BLaER1 treated with 17β-estradiol and CSF1 and Interleukin-3, amounts not matched to agents 10 nM and 100 nM (cell line): ENCODE results near the gene TMEM141.

Experiments used
- H3K27ac ChIP-seq, 11 experiments: shearing (Covaris generic); formaldehyde crosslinking; 2 replicates each; pipeline ENCODE4 v1.8.1; 2022
- H3K27me3 ChIP-seq, 11 experiments: shearing (Covaris generic); formaldehyde crosslinking; 2 replicates each; pipeline ENCODE4 v1.8.1; 2022
- H3K36me3 ChIP-seq, 11 experiments: shearing (Covaris generic); formaldehyde crosslinking; 2 replicates each; pipeline ENCODE4 v1.8.1; 2022
- H3K4me1 ChIP-seq, 10 experiments: shearing (Covaris generic); formaldehyde crosslinking; 2 replicates each; pipeline ENCODE4 v1.8.1; 2022
- H3K4me2 ChIP-seq, 11 experiments: shearing (Covaris generic); formaldehyde crosslinking; 2 replicates each; pipeline ENCODE4 v1.8.1; 2022
- H3K4me3 ChIP-seq, 10 experiments: shearing (Covaris generic); formaldehyde crosslinking; 2 replicates each; pipeline ENCODE4 v1.8.1; 2022
- H3K9ac ChIP-seq, 11 experiments: shearing (Covaris generic); formaldehyde crosslinking; 2 replicates each; pipeline ENCODE4 v1.8.1; 2022
- H3K9me3 ChIP-seq, 11 experiments: shearing (Covaris generic); formaldehyde crosslinking; replicated peaks in 1 of 11; 2 replicates each; pipeline ENCODE4 v1.8.1; 2022
- H4K20me1 ChIP-seq, 11 experiments: shearing (Covaris generic); formaldehyde crosslinking; 2 replicates each; pipeline ENCODE4 v1.8.1; 2022
- Cebpa-rat ChIP-seq, 11 experiments: shearing (Covaris generic); IDR thresholded peaks; 2 replicates each; pipeline ENCODE4 v1.8.1; 2022

The TMEM141 gene

GRCh38 chr9:136804509-136805206 is 13.5 kb downstream of the TMEM141 start:
- peaks cover 0 to 7% (median under 1%) of the 10 kb centered on the region in 11 experiments; a peak in 9 of 22 replicates for H3K27me3 ChIP-seq
- no peak overlapping the region for H3K27ac ChIP-seq
- peaks cover 44 to 57% (median 49%) of the 10 kb centered on the region in 10 experiments for H3K4me1 ChIP-seq
- H3K4me2 ChIP-seq = no peak overlapping the region
- TF ChIP-seq Cebpa-rat (IDR thresholded peaks at IDR 0.05) = no peak
- peaks cover 1 to 47% (median 23%) of the 10 kb centered on the region in 11 experiments; a peak in 19 of 22 replicates for H4K20me1 ChIP-seq
- no peak overlapping the region for H3K4me3 ChIP-seq
- H3K9me3 ChIP-seq = no peaks in the 10 kb centered on the region
- H3K36me3 ChIP-seq = peaks cover 0 to 39% (median 24%) of the 10 kb centered on the region in 11 experiments; a peak in 16 of 22 replicates
- H3K9ac ChIP-seq = peak overlapping the region in 3 of 11 experiments; percentile 16 to 37 (median 18); a peak in 2 of 22 replicates

GRCh38 chr9:136805207-136805740 is 14.1 kb downstream of the TMEM141 start:
- H3K9ac ChIP-seq = peak overlapping the region in 3 of 11 experiments; percentile 16 to 99 (median 37); a peak in 2 of 22 replicates
- H3K27me3 ChIP-seq = peaks cover 0 to 5% (median 0%) of the 10 kb centered on the region in 11 experiments; a peak in 3 of 22 replicates
- H3K9me3 ChIP-seq = no peaks in the 10 kb centered on the region
- H3K27ac ChIP-seq = no peak overlapping the region
- H4K20me1 ChIP-seq = peaks cover 7 to 51% (median 29%) of the 10 kb centered on the region in 11 experiments; a peak in 19 of 22 replicates
- H3K36me3 ChIP-seq = peaks cover 3 to 45% (median 30%) of the 10 kb centered on the region in 11 experiments; a peak in 17 of 22 replicates
- TF ChIP-seq Cebpa-rat (IDR thresholded peaks at IDR 0.05) = no peak
- no peak overlapping the region for H3K4me2 ChIP-seq
- H3K4me3 ChIP-seq = no peak overlapping the region
- peaks cover 47 to 58% (median 52%) of the 10 kb centered on the region in 10 experiments for H3K4me1 ChIP-seq

- peaks cover 15 to 54% (median 30%) of the 10 kb centered on the region in 11 experiments; a peak in 19 of 22 replicates for H4K20me1 ChIP-seq
- TF ChIP-seq Cebpa-rat (IDR thresholded peaks at IDR 0.05) = no peak
- H3K4me2 ChIP-seq = peak overlapping the region; percentile 82 to 99 (median 96)
- H3K4me1 ChIP-seq = peaks cover 47 to 58% (median 52%) of the 10 kb centered on the region in 10 experiments
- no peak overlapping the region for H3K27ac ChIP-seq
- H3K4me3 ChIP-seq = no peak overlapping the region; a peak in 2 of 20 replicates
- peaks cover 11 to 53% (median 38%) of the 10 kb centered on the region in 11 experiments; a peak in 20 of 22 replicates for H3K36me3 ChIP-seq
- H3K27me3 ChIP-seq = no peaks in the 10 kb centered on the region
- H3K9ac ChIP-seq = peak overlapping the region in 10 of 11 experiments; percentile 84 to 99 (median 98); a peak in 16 of 22 replicates
- no peaks in the 10 kb centered on the region for H3K9me3 ChIP-seq
Observed at GRCh38 chr9:136806067-136806466, 14.9 kb downstream of the TMEM141 start.

GRCh38 chr9:136806631-136807201 is 15.6 kb downstream of the TMEM141 start:
- Histone ChIP-seq H3K9me3 (no peaks in the 10 kb centered on the region), H4K20me1 (peaks cover 17 to 60% (median 36%) of the 10 kb centered on the region in 11 experiments; a peak in 19 of 22 replicates), H3K9ac (peak overlapping the region; percentile 84 to 99 (median 98)), H3K4me1 (peaks cover 41 to 57% (median 50%) of the 10 kb centered on the region in 10 experiments), H3K27ac (peak overlapping the region; percentile 69 to 98 (median 95); a peak in 19 of 22 replicates), H3K27me3 (no peaks in the 10 kb centered on the region), H3K4me2 (peak overlapping the region; percentile 82 to 99 (median 96)), H3K4me3 (peak overlapping the region; percentile 76 to 100 (median 100)), H3K36me3 (peaks cover 11 to 59% (median 45%) of the 10 kb centered on the region in 11 experiments; a peak in 20 of 22 replicates)
- no peak for TF ChIP-seq Cebpa-rat (IDR thresholded peaks at IDR 0.05)

- TF ChIP-seq Cebpa-rat (IDR thresholded peaks at IDR 0.05) = no peak
- H3K4me1 ChIP-seq = peaks cover 40 to 56% (median 49%) of the 10 kb centered on the region in 10 experiments
- no peaks in the 10 kb centered on the region for H3K27me3 ChIP-seq
- H3K9ac ChIP-seq = peak within 1 kb of the TSS; percentile 84 to 99 (median 98)
- H4K20me1 ChIP-seq = peaks cover 17 to 68% (median 43%) of the 10 kb centered on the region in 11 experiments; a peak in 20 of 22 replicates
- peaks cover 14 to 67% (median 52%) of the 10 kb centered on the region in 11 experiments for H3K36me3 ChIP-seq
- peak within 1 kb of the TSS; percentile 76 to 100 (median 100) for H3K4me3 ChIP-seq
- H3K27ac ChIP-seq = peak within 1 kb of the TSS; percentile 69 to 98 (median 95)
- no peaks in the 10 kb centered on the region for H3K9me3 ChIP-seq
- peak within 1 kb of the TSS; percentile 82 to 99 (median 96) for H3K4me2 ChIP-seq
Observed at GRCh38 chr9:136807281-136808074, 16.3 kb downstream of the TMEM141 start, which contains the start of gene RABL6. Gene RABL6, plus strand, starts transcription at chr9:136807948. Its CDS starts 249 bp downstream, at chr9:136808197.

GRCh38 chr9:136808075-136808805 is 17.1 kb downstream of the TMEM141 start:
- Histone ChIP-seq H4K20me1 (peaks cover 25 to 76% (median 51%) of the 10 kb centered on the region in 11 experiments; a peak in 20 of 22 replicates), H3K4me3 (peak overlapping the region; percentile 76 to 100 (median 100)), H3K36me3 (peaks cover 21 to 75% (median 60%) of the 10 kb centered on the region in 11 experiments), H3K4me2 (peak overlapping the region; percentile 82 to 99 (median 95)), H3K27me3 (no peaks in the 10 kb centered on the region), H3K27ac (peak overlapping the region; percentile 69 to 98 (median 95)), H3K4me1 (peaks cover 44 to 63% (median 52%) of the 10 kb centered on the region in 10 experiments), H3K9ac (peak overlapping the region; percentile 84 to 99 (median 98)), H3K9me3 (no peaks in the 10 kb centered on the region)
- TF ChIP-seq Cebpa-rat (IDR thresholded peaks at IDR 0.05) = 0 out of 22 replicates have a peak, but pooled peaks of 1 of the 11 experiments have one; percentile 10

GRCh38 chr9:136808806-136809158 is 17.6 kb downstream of the TMEM141 start:
- Histone ChIP-seq H3K27me3 (no peaks in the 10 kb centered on the region), H3K4me2 (peak overlapping the region; percentile 82 to 99 (median 95)), H3K36me3 (peaks cover 25 to 76% (median 65%) of the 10 kb centered on the region in 11 experiments), H4K20me1 (peaks cover 26 to 81% (median 56%) of the 10 kb centered on the region in 11 experiments; a peak in 20 of 22 replicates), H3K9me3 (no peaks in the 10 kb centered on the region), H3K4me3 (peak overlapping the region; percentile 76 to 100 (median 100)), H3K4me1 (peaks cover 44 to 64% (median 52%) of the 10 kb centered on the region in 10 experiments), H3K27ac (peak overlapping the region; percentile 69 to 98 (median 95)), H3K9ac (peak overlapping the region; percentile 84 to 99 (median 98))
- no peak for TF ChIP-seq Cebpa-rat (IDR thresholded peaks at IDR 0.05)
